Colonic mucosa (tissue), 4 donors: Measurements from ENCODE around the gene RPS4Y1. TPM values are rescaled to one million over a fixed set of nuclear protein-coding genes. Genes with fewer than 3 reads are reported as not detected.

ENCODE experiments used
- DNase-seq: peaks from one replicate; pipeline ENCODE4 v3.0.0-alpha.2; 2020
- H3K27ac ChIP-seq: fragments of 200-600 bp; one replicate; pipeline ENCODE4 v1.8.0; 2021
- H3K27me3 ChIP-seq: fragments of 200-600 bp; one replicate; pipeline ENCODE4 v1.8.0; 2021
- H3K36me3 ChIP-seq: fragments of 200-600 bp; one replicate; pipeline ENCODE4 v1.8.0; 2021
- H3K4me1 ChIP-seq: fragments of 200-600 bp; one replicate; pipeline ENCODE4 v1.8.0; 2021; ENCODE audit warnings: mild to moderate bottlenecking
- H3K4me3 ChIP-seq: fragments of 200-600 bp; one replicate; pipeline ENCODE4 v1.8.0; 2021
- H3K9ac ChIP-seq, 2 donors: one replicate each; pipeline ENCODE4 v1.7.0; 2013; ENCODE audit warnings: control low read depth in 2 of 2, low read depth in 2 of 2, low read length in 2 of 2
- H3K9me3 ChIP-seq: fragments of 200-600 bp; one replicate; pipeline ENCODE4 v1.8.0; 2021
- CTCF ChIP-seq: fragments of 200-600 bp; IDR thresholded peaks from one replicate; pipeline ENCODE4 v1.8.0; 2022; ENCODE audit warnings: antibody characterized with exemption, mild to moderate bottlenecking
- intact Hi-C: fragments of 100-400 bp; cut with DNase I; formaldehyde crosslinking; loops from one replicate; pipeline ENCODE4 v1.14.1; 2022
- total RNA-seq, 2 donors: library from RNA; stranded (reverse); fragmentation: NEBNext Ultra II Directional in 1 of 2; extraction: Animal tissue kit (Norgen Biotek cat#: 25700) in 1 of 2; gene quantifications; one replicate each; pipeline ENCODE4 v1.2.1, GENCODE V29; 2021
- donor health status: healthy.
- donor health status: DM: no; HTN: no; CAD: no.
- donor health status: DM: no; HTN: no; CAD: no.

Gene RPS4Y1
- total RNA-seq, 2 donors from 2014 or later: 1.9 TPM; not detected in 1

GRCh38 chrY:2828497-2828896 is 12.9 kb upstream of the RPS4Y1 start:
- Histone ChIP-seq H3K9me3 (no peaks in the 10 kb centered on the region), H3K27me3 (no peaks in the 10 kb centered on the region), H3K27ac (no peak overlapping the region), H3K4me1 (no peaks in the 10 kb centered on the region), H3K4me3 (no peak overlapping the region), H3K36me3 (no peaks in the 10 kb centered on the region), H3K9ac (no peak overlapping the region)
- intact Hi-C loops: no loop called here
- TF ChIP-seq CTCF: no peak
- DNase-seq: no peak

- no peak for DNase-seq
- no peak overlapping the region for H3K27ac ChIP-seq
- H3K9me3 ChIP-seq: no peaks in the 10 kb centered on the region
- H3K9ac ChIP-seq: no peak overlapping the region
- no peaks in the 10 kb centered on the region for H3K36me3 ChIP-seq
- no peak for TF ChIP-seq CTCF
- no peaks in the 10 kb centered on the region for H3K27me3 ChIP-seq
- no peaks in the 10 kb centered on the region for H3K4me1 ChIP-seq
- H3K4me3 ChIP-seq: no peak overlapping the region
- intact Hi-C loops: no loop called here
Observed at GRCh38 chrY:2835230-2835629, 6.2 kb upstream of the RPS4Y1 start.

GRCh38 chrY:2837078-2837477 is 4.3 kb upstream of the RPS4Y1 start:
- H3K9me3 ChIP-seq: no peaks in the 10 kb centered on the region
- H3K27ac ChIP-seq: no peak overlapping the region
- no peaks in the 10 kb centered on the region for H3K4me1 ChIP-seq
- H3K36me3 ChIP-seq: no peaks in the 10 kb centered on the region
- H3K4me3 ChIP-seq: no peak overlapping the region
- intact Hi-C loops: no loop called here
- H3K27me3 ChIP-seq: no peaks in the 10 kb centered on the region
- H3K9ac ChIP-seq: no peak overlapping the region
- no peak for DNase-seq
- no peak for TF ChIP-seq CTCF

- H3K9me3 ChIP-seq: no peaks in the 10 kb centered on the region
- H3K27me3 ChIP-seq: no peaks in the 10 kb centered on the region
- no peak overlapping the region for H3K27ac ChIP-seq
- no peak for DNase-seq
- intact Hi-C loops: no loop called here
- no peaks in the 10 kb centered on the region for H3K36me3 ChIP-seq
- no peak overlapping the region for H3K4me3 ChIP-seq
- H3K9ac ChIP-seq: no peak overlapping the region
- H3K4me1 ChIP-seq: no peaks in the 10 kb centered on the region
- TF ChIP-seq CTCF: no peak
Observed at GRCh38 chrY:2837932-2838331, 3.5 kb upstream of the RPS4Y1 start.

GRCh38 chrY:2846791-2847190 is 5.4 kb downstream of the RPS4Y1 start:
- TF ChIP-seq CTCF: no peak
- DNase-seq: no peak
- no peaks in the 10 kb centered on the region for H3K36me3 ChIP-seq
- intact Hi-C loops: no loop called here
- H3K9me3 ChIP-seq: no peaks in the 10 kb centered on the region
- H3K27me3 ChIP-seq: no peaks in the 10 kb centered on the region
- H3K4me3 ChIP-seq: no peak overlapping the region
- no peaks in the 10 kb centered on the region for H3K4me1 ChIP-seq
- no peak overlapping the region for H3K9ac ChIP-seq
- no peak overlapping the region for H3K27ac ChIP-seq

GRCh38 chrY:2848384-2848783 is 7.0 kb downstream of the RPS4Y1 start:
- no peak overlapping the region for H3K9ac ChIP-seq
- no peaks in the 10 kb centered on the region for H3K27me3 ChIP-seq
- no peaks in the 10 kb centered on the region for H3K9me3 ChIP-seq
- no peak overlapping the region for H3K4me3 ChIP-seq
- TF ChIP-seq CTCF: no peak
- no peak for DNase-seq
- no peaks in the 10 kb centered on the region for H3K36me3 ChIP-seq
- no peak overlapping the region for H3K27ac ChIP-seq
- no peaks in the 10 kb centered on the region for H3K4me1 ChIP-seq
- intact Hi-C loops: no loop called here
